Activated T-cell treated with anti-CD3 and anti-CD28 coated beads for 1 hour (primary cell): ENCODE measurements around the gene KRT77.
"Not testable (repeated sequence)": the region's sequence is repeated elsewhere in the genome, so short reads cannot be mapped to it uniquely, and the experiment has no call there.

Experiments
- DNase-seq: peaks from one replicate; pipeline ENCODE4 v3.0.0-alpha.2; 2020; ENCODE audit warnings: low read depth

Gene KRT77

DNA sequence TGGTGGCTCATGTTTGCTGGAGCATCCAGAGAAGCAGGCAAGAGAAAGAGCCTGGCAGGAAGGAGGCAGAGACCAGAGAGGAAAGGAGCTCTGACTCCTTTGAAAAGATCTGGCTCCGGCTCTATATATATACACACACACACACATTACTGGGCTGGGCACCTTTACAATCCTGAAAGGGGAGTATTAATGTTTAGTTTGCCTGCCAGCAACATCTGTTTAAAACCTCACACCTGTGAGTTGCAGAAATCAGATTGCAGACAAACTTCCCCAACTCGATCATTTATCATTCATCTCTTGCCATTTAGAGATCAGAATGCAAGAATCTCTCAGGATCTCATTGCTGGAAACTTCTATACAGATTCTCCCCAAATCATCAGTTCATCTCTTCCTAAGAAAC is at the start of gene KRT77:
TSS of gene KRT77 (minus strand) at position 101 of the 400 bp plus-strand sequence. CDS start at position 11, 90 bp downstream.
- DNase-seq, result no peak

DNA sequence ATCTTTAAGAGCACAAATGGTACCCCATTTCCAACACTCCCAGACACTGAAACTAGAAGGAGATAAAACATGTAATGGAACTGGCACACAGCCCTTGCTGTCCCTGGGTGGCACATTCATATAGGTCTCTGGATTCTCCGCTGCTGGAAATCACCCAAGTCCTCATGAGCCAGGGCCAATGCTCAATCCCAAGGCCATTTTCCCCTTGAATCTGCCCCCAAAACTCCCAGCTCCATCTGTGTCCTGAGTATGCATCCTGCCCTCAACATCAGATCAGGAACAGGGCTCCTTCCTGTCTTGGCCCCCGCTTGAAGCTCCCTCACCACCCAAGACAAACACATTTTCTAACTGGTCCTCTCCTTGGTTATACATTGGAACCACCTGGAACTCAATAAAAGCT is 49.2 kb upstream of the KRT77 start:
- no peak for DNase-seq

DNA sequence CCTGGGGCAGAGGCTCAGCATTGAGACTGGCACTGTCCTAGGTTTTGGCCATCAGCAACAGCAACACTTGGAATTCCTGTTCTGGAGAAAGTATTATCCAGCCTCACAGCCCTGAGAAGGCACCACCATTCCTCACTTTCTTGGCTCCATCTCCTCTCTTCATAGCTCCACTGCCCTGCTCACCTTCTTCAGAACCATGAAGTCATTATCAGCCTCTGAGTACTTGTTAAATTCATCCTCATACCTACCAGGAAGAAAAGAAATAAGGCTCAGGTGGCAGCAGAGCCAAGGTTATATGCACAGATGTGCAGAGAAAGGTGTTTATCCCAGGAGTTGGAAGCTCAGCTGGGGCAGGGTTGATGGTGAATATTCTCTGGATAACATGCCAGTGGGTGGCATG is 48.5 kb upstream of the KRT77 start:
- no peak for DNase-seq

- not testable (repeated sequence) for DNase-seq
Measured at GRCh38 chr12:52750532-52750931, 47.2 kb upstream of the KRT77 start.

GRCh38 chr12:52749827-52750226 is 46.5 kb upstream of the KRT77 start:
- DNase-seq, result no peak

GRCh38 chr12:52748578-52748977 is 45.3 kb upstream of the KRT77 start:
- no peak for DNase-seq

DNA sequence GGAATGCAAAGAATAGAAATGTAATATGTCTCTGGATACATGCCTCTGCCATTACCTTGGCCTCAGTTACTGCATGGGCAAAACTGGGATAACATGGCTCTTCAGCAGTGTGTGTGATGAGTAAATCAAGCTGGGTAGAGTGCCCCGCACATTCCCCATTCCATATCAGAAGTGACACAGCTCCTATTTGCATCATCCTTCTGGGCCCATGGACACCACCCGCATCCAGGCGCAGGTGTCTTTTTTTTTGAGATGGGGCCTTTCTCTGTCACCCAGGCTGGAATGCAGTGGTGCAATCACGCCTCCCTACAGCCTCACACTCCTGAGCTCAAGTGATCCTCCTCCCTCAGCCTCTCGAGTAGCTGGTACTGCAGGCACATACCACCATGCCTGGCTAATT is 42.2 kb upstream of the KRT77 start:
- no peak for DNase-seq

- no peak for DNase-seq
Measured at GRCh38 chr12:52744493-52745156, 41.3 kb upstream of the KRT77 start.

DNA sequence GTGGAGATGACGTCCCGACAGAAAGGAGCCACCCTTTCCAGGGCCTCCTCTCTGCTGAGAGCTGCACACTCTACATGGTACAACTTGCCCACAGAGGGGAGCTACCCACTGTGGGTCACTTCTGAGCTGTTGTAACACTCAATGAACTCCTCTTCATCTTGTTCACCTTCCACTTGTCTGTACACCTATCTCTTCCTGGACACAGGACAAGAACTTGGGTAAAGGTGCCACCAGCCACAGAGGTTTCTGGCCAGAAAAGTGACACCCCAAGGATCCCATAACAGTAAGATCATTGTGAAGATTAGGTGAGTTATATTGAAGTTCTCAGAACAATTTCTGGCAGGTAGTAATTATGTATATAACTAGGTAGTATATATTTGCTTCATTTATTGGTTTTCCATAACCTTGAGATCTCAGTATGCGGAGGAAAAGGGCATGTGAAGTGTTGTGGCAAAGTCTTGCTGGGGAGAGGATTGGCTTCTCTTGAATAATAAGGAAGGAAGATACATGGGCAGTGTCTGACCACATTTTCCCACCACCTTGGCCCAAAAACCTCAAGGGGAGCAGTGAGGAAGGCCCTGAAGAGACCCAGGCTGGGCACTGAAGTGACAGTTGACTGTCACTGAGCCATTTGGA is 39.6 kb upstream of the KRT77 start:
- DNase-seq, result no peak

DNA sequence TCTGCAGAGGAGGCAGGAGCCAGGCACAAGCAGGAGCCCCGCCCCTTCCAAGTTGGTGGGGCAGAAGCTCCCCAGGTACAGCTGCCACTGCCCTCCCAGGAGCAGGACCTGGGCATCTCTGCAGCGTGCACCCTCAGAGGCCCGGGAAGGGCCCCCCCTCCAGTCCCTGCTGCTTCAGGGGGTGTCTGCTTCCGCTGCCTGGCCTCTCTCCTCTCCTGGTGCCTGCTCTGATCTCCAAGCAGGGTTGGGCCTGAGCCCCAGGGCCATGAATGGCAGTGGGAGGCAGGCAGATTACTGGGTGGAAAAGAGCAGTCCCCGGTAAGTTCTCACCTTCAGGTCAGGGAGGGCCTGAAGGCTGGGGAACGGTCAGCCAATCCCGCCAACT is 38.9 kb upstream of the KRT77 start:
- DNase-seq, result no peak

DNA sequence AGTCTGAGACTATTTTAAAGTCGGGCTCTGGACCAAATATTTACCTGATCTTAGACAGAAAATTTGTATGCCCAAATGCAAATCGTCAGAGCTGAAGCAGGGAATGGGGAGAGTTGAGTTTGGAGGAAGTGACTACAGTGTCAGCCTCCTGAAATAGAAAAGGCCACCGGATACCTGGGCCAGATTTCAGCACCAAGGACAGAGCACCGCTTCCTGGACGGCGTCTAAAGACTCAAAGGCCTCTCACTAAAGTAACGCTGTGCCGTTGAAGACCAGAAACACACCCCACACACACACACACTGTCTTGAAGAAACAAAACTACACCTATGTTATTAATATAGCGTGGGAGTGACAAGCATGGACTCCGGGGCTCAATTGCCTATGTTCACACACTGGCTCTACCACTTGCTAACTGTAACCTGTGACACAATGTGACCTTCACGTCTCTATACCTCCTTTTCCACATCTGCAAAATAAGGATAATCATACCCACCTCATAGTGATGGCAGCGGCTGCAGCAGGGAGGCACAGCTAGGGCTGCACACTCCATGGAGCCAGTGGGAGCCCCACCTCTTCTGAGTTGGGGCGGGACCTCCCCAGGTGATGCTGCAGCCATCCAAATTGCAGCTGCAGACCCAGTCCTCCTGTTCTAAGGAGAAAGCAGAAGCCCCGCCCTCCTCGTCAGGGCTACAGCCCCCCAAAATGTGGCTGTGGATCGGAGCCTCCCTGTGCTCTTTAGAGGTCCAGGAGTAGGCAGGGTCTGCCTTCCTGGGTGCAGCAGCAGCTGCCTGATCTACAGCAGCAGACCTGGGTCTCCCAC is 38.3 kb upstream of the KRT77 start:
- DNase-seq, result peak; percentile 62

DNA sequence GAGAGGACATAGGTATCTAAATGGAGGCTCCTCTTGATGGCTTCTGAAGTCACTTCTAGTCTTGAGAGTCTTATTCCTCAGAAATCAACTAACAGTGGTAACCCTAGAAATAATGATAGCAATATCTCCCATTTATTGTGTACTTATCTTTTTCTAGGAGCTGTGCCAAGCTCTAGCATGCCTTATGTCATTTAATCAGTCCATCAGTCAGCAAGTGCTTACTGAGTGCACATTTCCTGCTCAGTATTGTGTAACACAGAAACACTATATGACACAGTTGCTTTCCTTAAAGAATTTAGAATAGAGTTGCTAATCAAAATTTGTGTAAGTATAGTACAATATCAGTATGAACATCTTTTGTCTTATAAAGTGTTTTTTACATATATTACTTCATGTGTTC is 37.3 kb upstream of the KRT77 start:
- DNase-seq, result no peak

DNA sequence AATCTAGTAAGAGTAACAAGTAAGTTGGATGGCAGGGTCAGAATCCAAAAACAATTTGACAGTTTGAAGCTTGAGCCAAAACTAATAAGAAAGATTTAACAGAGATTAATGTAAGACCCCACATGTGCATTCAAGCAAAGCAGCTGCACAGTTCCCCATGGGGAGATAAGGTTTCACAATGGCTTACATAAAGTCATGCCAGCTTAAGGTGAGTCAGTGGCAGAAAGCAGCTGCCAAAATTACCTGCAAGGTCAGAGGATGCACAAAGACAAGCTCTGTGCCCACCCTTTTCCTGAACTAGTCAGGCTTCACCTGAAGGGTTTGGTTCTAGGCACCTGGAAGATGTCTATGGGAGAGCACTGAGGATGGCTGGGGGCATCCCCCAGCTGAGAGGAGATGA is 36.6 kb upstream of the KRT77 start:
- DNase-seq, result no peak

GRCh38 chr12:52735816-52736632 is 32.7 kb upstream of the KRT77 start:
- DNase-seq, result no peak

DNA sequence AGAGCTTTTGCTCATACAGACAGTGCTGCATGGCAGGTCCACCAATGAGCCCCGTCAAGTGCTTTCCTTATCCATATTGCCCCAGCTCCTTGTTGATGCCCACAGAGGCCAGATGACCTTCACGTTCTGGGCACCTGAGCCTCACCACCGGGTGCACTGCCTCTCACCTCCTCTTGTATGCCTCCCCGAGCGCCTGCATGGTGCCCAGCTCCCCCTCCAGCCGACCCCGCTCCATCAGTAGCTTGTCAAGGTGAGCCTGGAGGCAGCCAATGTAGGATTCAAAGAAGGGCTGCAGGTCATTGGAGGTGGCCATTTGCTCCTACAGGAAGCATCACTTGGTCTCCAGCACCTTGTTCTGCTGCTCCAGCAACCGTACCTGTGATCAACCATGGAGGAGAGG is 31.8 kb upstream of the KRT77 start:
- DNase-seq, result no peak

- no peak for DNase-seq
Measured at GRCh38 chr12:52730793-52731192, 27.5 kb upstream of the KRT77 start.

GRCh38 chr12:52730383-52730782 is 27.1 kb upstream of the KRT77 start:
- DNase-seq, result no peak

- DNase-seq, result no peak
Measured at GRCh38 chr12:52729147-52729546, 25.8 kb upstream of the KRT77 start.

DNA sequence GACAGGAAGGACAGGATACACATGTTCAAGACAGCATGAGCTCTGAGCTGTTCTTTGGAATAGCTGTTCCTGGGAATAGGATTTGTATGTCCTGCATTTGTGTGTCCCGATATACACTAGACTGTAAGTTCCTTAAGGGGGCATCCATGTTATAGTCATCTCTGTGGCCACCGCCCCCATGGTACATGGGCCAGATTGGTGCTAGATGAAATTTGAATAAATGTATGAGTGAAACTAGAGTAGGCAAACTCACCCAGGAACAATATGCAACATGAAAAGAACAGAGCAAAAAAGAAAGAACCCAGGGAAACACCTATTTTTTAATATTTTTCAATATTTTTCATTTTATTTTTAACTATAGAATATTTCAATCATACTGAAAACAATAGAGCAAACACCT is 25.1 kb upstream of the KRT77 start:
- DNase-seq, result no peak

- DNase-seq, result no peak
Measured at GRCh38 chr12:52727037-52727436, 23.7 kb upstream of the KRT77 start.

DNA sequence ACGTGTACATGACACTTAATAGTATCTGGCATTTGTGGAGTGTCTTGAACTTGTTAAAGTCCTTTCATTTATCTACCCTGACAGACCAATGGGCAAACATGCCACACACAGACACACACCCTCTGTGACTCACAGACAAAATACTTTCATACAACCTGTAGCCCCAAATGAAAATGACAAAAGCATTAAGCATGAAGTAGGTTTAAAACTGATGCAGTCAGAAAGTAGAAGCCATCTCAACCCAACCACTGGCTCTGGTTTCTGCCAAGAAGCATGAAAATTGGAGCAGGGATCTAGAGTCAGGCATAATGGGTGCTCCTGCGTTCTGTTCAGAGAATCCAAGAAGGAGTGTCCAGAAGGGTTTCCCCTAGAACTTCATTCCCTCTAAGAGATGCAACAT is 23.1 kb upstream of the KRT77 start:
- no peak for DNase-seq

GRCh38 chr12:52724384-52724783 is 21.1 kb upstream of the KRT77 start:
- DNase-seq, result no peak
